NCI-H146 treated with DMSO at 0.1 percent for 48 hours (cell line): Measurements from ENCODE around the gene TUT7.
"Not testable (repeated sequence)": the region's sequence is repeated elsewhere in the genome, so short reads cannot be mapped to it uniquely, and the experiment has no call there.

Experiments
- DNase-seq: peaks from one replicate; lab custom pipeline; 2025; ENCODE audit not compliant: unreplicated experiment; lab: John Stamatoyannopoulos, UW

The TUT7 gene

DNA sequence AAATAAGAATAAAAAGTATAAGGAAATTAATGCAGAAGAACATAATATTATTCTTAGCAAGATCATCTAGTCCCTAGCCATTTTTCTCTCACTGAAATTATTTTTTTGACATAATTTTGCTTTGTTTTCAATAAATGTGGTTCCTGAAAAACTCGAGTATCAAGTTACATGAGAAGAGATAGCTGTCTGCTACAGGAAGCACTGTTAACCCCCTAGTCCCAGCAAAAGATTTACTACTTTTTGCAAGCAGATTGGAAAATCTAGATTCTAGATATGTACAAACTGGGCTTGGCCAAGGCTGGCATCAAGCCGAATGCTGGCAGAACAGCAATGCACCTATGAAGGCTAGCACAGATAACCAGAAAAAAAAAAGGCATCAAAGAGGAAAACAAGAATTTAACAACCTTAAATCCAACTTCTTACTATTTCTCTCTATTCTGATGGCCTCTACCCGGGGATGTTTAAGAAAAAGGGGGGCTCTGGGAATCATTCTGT lies 49.9 kb downstream of the TUT7 start:
- DNase-seq = no peak

DNA sequence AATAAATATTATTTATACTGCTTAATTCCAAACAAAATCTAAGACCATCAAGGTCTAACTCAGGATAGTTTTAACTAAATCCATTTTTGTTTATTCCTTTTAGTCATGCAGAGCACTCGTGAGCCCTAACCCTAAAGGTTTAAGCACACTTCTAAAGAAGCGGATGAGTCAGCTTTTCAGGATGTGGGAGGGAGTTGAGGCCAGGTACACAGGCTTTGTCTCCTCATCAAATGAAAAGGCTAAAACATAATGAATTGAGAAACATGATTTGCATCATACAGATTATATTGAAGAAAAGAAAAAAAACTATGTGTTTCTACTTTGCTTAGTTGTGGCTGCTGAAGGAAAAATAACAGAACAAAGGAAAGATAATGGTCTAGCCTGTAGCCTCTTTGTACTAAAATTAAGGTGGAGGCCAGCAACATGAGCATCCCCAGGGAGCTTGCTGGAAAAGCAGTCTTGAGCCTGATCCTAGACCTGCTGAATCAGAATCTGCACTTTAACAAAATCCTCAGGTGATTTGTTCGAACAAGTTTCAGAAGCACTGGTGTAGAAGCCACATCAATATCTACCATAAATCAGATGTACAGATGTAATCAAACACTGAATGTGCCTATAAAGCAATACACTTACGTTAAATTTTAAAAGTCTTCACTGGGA lies 50.8 kb downstream of the TUT7 start:
- DNase-seq = no peak

DNA sequence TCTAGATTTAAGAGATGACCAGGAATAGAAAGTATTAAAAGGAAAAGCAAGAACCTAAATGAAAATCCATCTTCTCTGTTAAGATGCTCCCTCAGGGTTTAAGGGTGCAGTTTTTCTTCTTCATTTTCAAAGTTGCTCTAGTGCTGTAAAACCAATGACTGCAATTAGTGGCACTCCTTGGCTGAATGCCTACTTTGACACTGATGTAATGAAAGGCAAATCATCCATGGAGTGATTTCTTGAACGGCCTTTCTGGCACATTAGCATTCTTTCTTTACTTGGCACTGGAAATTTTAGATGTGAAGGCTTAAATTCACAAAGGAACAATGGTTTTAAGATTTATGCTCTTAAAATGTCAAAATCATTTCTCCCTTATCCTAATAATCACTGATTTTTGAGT lies 52.5 kb downstream of the TUT7 start:
- DNase-seq = no peak

DNA sequence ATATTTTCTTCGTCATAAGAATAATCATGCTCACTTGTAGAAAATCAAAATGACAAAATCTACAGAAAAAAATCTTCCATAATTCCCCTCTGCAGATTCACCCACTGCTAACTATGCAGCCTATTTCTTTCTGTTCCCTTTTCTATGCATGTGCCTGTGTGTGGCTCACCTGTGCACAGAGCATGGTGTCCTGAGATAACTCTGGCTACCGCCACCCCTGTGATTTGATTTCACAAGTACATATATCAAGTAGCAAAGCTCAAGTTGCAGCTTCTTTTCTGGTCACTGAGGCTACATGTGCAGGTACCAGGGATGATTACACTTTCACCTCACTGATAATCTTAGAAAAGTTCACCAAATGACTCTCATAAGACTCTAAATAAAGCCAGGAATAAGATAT lies 53.5 kb downstream of the TUT7 start:
- no peak for DNase-seq

DNA sequence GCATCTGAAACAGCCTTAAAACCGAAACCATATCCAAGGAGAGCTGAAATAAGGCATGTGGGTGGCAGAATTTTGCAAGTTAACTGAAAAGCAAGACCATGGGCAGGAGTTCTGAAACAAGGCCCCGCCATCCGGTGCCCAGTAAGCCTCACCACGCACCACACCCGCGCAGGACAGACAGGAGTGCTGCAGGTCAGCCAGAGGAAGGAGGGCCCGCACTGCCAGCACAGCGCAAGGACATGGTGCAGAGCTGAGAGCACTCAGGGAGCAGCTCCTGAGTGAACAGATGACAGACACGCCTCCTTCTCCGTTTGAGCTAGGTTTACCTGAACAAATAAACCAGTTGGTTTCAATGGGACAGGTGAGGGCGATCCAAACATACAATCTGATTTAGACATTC lies 55.3 kb downstream of the TUT7 start:
- no peak for DNase-seq

DNA sequence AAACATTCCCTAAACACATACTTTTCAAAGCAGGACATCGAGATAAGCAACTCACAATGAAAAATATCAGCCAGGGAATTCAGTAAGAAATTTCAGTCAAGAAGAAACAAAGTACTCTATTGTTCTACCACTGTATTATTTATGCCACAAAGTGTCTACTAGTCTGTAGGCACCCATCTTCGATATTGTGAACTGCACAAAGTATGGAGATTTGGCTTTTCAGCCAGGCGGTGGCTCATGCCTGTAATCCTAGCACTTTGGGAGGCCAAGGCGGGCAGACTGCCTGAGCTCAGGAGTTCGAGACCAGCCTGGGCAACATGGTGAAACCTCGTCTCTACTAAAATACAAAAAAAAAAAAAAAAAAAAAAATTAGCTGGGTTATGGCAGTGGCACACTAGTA lies 63.9 kb downstream of the TUT7 start:
- DNase-seq = not testable (repeated sequence)

DNA sequence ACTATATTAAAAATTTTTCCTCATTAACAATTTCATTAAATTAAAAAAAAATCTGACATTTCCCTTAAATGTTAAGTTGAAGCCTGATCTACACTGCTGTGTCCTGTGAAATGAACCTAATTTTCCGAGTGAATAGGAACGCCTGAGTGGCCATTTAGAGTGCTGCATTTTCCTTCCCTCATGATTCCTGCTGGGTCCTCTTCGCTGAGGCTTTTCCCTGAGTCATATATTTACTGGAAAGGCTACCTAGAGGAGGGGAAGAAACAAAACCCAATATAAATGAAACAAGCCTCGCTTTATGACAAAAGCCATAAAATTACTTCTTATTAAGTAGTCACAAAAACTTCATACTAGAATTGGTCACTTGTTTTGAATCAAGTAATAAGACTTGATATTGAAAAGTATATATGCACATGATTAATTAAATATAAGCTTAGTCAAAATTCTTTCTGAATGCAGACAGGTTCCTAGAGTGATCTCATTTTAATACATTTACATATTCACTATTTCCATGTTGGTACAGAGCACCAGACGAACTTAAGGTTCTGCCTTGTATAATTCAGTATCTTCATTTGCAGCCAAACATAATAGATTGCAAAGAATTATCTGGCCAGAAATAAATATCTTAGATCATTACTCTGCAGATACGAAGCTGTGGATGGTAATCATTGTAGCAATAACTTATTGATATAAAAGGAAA lies 65.6 kb downstream of the TUT7 start:
- DNase-seq = no peak

DNA sequence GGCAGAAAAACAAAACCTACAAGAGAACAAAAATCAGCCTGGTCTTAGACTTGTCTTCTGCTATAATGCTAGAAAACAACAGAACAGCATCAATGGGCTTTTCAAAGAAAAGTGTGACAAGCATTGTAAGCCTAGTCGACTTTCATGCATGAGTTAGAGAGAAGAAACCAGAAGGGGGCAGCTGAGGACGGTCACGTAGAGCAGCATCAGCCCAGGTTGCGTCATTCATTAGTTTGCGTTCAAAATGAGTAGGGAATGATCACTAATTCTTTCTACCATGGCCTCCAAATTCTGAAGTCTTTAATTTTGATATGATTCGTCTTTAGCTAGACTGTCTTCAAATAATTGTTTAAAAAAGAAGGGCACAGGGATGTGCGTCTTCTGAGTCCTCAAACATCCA lies 67.2 kb downstream of the TUT7 start:
- DNase-seq = no peak

DNA sequence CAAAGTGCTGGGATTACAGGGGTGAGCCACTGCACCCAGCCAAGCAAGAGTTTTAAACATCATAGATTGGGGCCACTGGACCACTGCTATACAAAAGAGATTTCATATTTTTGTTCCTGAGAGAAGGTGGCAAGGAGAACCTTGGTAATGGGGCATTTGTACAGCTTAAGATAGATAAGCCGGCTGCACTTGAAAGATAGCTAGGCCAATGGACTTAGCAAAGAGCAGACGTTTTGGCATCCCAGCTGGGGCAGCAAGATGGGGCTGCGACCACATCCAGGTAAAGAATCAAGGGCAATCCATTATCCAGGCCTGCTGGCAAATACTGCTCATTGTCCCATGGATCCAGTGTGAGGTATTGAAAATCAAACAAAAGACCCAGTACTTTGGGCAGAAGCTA lies 67.9 kb downstream of the TUT7 start:
- no peak for DNase-seq

DNA sequence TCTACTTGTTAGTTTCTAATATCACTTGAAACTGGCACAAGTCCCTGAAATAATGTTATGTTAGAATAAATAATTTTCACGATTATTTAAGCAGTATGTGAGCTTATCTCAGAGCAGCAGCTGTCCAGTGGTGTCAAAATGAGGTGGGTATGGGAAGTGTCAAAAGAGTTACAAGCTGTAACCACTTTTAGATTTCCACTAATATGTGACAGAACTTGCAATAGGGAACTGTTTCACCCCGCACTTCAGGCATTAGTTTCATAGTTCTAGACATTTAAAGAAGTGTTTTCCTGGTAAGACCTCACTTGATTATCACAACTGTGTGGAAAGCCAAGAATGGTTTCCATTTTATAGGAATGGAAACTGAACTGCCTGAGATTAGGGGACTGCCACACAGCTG lies 68.9 kb downstream of the TUT7 start:
- no peak for DNase-seq

DNA sequence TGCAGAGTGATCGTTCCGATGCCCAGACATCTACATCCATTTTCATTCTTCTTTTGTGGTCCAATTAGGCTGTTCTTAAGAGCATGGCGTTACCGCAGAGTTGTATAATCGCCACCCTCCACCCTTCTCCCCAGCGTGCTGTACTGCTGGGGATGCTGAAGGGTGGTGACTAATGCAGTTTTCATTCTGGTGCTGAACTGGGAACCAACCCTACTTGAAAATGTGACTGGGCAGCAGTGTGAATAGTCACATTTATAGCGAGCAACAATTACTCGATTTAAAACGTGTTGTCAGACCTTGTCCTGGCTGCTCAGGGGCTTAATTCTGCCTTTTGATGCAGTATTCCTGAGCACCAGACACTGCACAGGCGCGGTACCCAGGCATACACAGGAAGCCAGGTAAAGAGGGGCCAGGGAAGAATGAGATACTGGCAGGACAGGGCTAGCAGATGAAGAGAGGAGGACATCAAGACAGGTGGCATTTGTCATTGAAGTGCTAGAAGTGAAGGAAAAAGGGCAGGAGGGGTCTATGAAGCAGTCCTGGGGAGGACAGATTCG lies 71.2 kb downstream of the TUT7 start:
- no peak for DNase-seq

DNA sequence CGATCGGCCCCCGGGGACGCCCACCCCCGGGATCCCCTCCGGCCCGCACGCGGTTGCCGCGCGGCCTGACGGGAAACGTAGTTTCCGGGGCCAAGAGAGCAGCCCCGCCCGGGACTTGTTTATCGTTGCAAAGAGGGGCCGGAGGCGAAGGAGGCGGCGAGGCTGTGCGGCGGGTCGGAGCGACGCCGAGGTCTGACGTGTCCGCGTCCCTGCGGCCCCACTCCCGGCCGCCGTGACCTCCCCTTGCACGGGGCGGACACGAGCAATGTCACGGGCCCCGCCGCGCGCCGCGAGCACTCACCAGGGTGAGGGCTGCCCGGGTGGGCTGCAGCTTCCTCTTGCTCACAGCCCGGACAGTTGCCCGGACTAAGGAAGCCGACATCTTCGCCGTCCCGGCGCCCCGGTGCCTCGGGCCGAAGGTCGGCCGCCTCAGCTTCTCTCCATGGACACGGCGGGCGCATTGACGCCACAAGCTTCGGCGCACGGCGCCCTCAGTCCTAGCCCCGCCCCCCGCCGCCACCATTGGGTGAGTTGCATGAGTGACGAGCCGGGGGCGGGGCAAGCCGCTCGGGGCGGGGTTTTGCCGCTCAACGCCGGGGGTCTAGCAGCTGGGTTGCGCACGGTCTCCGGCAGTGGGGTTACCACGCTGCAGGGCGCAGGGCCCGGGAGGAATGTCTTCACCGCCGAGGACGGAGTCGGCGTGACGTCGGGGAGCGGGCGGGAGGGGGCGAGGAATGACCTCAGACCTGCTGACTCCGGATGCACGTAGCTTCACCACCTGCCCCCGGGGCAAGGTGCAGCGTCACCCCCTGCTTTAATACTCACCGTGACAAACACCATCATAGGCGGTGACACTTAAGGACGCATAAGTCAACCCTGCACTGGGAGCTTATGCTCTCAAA lies 71.9 kb downstream of the TUT7 start, which contains the start of gene ISCA1:
TSS of gene ISCA1 (minus strand) at position 462 of the 902 bp plus-strand sequence. CDS start at position 382, 80 bp downstream.
- peak; percentile 70 for DNase-seq

DNA sequence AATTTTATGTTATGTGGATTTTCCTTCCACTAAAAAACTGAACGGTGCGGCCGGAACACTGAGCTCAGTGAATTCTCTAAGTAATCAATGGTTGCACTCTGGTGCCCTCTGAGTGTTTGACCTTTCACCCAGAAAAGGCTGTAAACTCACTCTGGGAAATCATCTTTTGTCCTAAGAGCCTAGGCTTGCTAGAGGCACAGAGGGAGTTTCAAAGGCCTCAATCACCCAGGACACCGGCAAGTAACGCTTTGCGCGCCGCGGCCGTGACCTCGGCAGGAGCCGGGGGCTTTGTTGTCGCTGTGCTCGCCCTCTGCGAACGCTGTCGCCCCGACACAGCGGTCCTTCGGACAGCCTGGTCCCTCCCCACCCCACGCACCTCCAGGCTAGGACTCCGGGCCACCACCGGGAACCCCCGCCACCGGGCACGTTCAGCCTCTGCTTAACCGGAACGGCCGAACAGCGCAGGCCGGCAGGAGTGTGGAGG lies 72.6 kb downstream of the TUT7 start:
- DNase-seq = no peak

DNA sequence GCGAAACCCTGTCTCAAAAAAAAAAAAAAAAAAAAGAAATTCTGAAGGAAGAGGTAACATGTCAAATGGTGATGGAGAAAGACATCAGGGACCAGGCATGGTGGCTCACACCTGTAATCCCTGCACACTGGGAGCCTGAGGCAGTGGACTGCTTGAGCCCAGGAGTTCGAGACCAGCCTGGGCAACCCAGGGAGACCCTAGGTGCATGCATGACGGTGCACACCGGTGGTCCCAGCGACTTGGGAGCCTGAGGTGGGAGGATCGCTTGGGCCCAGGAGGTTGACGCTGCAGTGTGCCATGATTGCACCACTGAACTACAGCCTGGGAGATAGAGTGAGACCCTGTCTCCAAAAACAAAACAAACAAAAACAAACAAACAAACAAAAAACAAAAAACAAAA lies 73.6 kb downstream of the TUT7 start:
- DNase-seq = no peak

DNA sequence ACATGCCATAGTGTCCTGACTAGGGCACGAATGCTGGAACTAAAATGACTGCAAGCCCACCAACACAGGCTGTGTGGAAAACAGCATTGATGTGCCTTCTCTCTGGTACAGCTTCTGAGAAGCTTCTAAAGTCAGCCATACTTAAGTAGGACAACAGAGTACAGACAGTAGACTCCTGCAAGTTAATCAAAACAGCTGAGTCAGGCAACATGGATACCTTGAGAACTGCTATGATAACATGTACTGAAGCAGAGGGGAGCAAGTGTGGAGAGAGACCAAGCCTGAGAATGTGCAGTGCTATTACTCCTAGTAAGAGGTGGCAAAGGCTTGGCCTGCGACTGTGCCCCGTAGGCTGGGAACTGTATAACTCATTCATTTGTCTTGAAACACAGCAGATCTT lies 74.4 kb downstream of the TUT7 start:
- DNase-seq = no peak

DNA sequence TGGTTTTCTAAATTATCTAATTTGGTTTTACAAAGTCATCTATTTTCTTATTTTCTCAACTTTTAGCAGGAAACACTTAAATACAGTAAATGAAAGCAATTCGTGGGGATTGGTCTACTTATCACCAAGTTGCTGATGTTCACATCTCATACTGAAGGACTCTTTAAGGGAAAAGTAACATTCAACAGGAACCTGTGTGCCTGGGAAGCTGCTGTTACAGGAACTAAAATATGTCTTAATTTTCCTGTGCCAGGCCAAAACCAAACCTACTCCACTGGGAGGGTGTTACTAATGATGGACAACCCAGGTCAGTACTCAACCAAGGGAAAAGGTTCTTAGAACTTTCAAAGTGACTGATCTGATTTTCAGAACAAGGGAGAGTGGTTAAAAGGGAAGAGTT lies 77.1 kb downstream of the TUT7 start:
- no peak for DNase-seq

DNA sequence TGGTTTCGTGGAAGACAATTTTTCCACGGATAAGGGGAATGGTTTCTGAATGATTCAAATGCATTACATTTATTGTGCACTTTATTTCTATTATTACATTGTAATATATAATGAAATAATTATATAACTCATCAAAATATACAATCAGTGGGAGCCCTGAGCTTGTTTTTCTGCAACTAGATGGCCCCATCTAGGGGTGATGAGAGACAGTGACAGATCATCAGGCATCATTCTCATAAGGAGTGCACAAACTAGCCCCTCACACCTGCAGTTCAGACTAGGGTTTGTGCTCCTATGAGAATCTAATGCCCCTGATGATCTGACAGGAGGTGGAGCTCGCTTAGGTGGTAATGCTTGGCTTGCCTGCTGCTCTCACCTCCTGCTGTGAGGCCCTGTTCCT lies 78.2 kb downstream of the TUT7 start:
- DNase-seq = no peak

DNA sequence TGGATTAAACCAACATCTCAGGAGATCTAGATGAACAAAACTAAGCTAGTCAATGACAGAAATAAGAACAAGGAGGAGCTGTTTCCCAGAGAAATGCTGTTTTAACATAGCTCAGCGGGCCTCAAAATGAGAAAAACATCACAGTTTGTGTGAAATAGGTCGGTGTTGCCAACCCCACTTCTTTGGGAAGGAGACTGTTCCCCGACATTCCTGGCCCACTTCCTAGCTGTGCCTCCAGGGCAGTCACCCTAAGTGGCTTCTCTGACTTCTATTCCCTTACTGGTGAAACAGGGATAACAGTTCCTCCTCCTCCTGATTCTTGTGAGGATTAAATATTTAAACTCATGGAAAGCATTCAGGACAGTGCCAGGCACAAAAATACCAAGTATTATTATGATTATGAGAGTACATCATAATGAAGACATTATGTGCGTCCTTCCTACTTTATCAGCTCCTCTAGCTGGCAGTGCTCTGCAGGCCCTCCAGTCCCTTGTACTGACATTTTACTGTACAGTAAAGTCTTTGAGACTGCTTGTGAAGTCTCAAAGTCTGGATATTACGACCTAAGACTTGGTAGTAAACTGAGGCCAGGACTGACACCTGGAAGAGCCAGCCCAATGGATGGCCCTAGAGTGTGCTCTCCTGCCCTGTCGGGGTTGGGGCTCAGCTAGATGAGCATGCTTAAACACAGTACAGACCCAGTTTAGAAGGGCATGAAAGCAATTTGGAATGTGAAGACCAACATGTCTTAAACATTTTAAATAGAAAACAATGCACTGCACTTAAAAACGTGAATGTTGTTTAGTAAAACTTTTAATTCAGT lies 79.2 kb downstream of the TUT7 start:
- no peak for DNase-seq

DNA sequence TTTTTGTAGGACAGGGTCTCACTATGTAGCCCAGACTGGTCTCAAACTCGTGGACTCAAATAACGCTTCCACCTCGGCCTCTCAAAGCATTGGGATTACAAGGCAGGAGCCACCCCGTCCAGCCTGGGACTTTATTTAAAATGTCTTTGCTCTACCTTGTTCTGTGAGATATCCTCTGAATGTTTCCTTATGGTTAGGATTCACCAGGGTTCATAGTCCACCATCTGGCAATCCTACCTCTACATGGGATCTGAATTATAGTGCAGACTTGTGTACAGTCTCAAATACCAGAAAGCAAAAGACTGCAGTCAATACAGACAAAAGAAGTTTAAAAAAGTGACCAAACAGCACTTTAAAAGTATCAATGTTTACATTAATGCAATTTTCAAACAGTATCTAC lies 82.0 kb downstream of the TUT7 start:
- no peak for DNase-seq

DNA sequence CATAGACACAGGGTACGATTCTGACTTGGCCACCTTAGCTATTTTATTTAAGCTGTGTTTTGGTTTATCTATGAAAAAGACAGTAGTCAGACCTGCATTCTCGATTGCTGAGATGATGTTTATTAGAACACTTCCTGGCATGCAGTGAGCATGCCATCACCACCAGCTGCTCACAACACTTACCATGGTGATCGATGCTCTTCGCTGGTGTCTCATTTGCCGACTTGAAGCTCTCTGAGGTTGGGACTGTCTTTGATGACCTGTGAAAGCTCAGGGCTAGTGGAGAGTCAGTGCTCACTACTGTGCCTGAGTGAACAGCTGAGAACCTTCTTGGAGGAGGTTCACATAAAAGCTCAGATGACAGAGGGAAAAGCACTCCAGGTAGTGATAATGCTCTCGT lies 90.3 kb downstream of the TUT7 start:
- DNase-seq = no peak
